GM12865 (cell line): ENCODE measurements around the gene GDPD5.
A peak's percentile ranks its signal among the peaks of the same experiment; 100 is the strongest.

Source experiments
- DNase-seq: peaks from one replicate; pipeline ENCODE4 v3.0.0; 2010; ENCODE audit warnings: low read depth
- H3K4me3 ChIP-seq: 2 replicates; pipeline ENCODE4 v1.5.1; 2011; ENCODE audit warnings: mild to moderate bottlenecking, low read depth, low read length, control low read depth
- TF ChIP-seq, protein P1 (sequence below): IDR thresholded peaks from 2 replicates; pipeline ENCODE4 v1.5.1; 2011; ENCODE audit warnings: low read length, control low read depth, low read depth, inconsistent platforms; ENCODE audit not compliant: insufficient read depth; ENCODE audit errors: missing control alignments

GDPD5 gene

DNA sequence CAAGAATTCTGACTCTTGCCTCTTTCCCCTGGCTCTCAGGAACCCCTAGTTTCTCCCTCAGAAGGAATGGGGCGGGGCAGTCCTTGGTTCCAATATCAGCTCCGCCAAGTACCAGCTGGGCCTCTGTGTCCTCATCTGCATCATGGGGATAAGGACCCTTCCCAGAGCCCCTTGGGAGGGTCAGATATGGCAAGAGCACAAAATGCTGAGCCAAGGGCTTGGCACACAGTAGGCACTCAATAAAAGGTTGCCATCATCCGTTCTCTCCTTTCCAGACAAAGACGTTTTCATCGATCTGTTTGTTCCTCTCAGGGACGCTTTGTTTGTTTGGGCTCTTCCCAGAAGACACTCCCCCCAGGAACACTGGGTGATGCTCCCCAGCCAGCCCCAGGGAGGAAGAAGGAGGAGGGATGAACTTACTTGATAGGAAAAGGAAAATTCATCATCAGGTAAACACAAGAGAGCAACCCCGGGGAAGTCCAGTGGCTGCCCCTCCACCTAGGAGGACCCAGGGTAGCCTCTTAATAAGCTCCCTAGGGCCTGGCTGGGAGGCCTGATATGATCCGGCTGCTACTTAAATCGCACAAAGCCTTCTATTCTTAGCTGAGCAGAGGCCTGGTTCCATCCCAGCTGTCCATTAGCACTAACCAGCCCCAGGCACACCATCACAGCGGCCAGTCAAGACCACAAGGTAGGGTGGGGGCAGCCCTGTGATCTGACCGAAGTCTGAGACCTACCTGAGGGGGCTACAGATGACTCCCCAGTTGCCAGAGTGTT, 19.6 kb downstream of the GDPD5 start:
- TF ChIP-seq, protein P1, sequence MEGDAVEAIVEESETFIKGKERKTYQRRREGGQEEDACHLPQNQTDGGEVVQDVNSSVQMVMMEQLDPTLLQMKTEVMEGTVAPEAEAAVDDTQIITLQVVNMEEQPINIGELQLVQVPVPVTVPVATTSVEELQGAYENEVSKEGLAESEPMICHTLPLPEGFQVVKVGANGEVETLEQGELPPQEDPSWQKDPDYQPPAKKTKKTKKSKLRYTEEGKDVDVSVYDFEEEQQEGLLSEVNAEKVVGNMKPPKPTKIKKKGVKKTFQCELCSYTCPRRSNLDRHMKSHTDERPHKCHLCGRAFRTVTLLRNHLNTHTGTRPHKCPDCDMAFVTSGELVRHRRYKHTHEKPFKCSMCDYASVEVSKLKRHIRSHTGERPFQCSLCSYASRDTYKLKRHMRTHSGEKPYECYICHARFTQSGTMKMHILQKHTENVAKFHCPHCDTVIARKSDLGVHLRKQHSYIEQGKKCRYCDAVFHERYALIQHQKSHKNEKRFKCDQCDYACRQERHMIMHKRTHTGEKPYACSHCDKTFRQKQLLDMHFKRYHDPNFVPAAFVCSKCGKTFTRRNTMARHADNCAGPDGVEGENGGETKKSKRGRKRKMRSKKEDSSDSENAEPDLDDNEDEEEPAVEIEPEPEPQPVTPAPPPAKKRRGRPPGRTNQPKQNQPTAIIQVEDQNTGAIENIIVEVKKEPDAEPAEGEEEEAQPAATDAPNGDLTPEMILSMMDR: no peak
- no peak for DNase-seq
- H3K4me3 ChIP-seq: no peak overlapping the region

DNA sequence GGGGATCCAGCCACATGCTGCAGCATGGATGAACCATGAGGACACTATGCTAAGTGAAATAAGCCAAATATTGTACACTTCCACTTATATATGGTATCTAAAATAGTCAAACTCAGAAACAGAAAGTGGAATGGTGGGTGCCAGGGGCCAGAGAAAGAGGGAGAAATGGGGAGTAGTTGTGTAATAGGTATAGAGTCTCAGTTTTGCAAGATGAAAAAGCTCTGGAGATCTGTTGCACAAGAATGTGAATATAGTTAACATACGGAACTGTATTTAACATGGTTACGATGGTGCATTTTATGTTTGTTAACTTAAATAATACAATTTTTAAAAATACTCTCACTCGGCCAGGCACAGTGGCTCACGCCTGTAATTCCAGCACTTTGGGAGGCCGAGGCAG, 21.2 kb downstream of the GDPD5 start:
- TF ChIP-seq, protein P1: no peak
- no peak overlapping the region for H3K4me3 ChIP-seq
- no peak for DNase-seq

DNA sequence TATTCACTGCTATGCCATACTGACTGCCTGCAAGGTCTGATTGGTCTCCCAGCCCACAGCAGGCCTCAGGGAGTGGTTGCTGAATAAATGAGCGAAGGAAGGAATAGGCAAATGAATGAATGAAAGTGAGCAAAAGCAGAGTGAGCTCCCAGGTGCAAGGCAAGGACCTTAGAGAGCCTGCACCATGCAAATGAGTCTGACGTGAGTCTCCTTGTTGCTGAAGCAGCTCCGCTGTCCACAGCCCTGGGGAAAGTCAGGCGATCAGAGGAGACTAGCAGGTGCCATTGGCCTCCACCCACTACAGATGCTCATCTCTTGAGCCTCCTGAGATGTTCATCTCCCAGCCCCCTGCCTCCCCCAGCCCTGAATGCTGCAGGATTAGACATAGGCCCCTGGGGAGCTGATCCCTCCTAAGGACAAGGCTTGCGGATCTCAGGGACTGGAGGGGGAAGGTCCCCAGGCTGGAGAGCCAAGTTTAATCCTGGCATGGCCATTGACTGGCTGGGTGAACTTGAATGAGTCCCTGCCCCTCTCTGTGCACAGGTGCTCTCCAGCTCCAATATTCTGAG, 22.1 kb downstream of the GDPD5 start:
- peak; percentile 49 for DNase-seq
- TF ChIP-seq, protein P1: no peak
- no peak overlapping the region for H3K4me3 ChIP-seq

DNA sequence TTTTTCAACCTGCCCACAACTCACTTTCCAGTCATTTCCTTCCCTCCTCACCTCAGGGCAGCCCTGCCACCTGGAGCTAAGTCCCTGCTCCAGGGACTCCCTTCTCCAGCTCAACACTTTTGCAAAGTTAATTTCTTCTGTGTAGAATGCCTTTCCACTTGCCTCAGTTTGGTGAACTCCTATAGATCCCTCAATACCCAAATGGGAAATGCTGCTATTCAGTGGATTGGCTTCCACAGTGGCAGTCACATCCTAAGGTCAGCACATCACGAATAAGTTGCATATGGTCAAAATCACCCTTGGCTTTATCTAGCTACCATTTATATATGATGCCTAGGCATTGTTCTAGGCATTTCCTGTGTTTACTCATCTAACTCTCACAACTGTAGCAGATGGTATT, 23.6 kb downstream of the GDPD5 start:
- DNase-seq: no peak
- TF ChIP-seq, protein P1: no peak

DNA sequence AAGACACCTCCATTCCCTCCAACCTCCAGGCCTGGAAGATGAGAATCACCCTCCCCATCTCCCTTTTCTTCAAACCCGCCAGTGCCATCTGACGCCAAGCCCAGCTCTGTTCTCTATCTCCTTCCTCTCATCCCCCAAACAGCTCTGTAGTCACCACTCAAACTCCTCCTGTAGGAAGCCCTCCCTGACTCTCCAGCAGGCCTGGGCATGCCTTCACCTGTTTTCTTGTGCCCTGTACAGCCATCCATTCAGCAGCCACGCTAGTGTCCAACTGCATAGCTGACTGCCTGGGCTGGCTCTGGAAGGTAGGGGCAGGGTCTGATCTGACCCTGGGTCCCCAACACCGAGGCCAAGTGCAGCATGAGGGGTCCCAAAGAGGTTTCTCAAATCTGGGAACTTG, 25.0 kb downstream of the GDPD5 start:
- TF ChIP-seq, protein P1: no peak
- H3K4me3 ChIP-seq: no peak overlapping the region
- no peak for DNase-seq

More for the DNA sequence above, 23.6 kb downstream of the GDPD5 start:
- H3K4me3 ChIP-seq: no peak overlapping the region

DNA sequence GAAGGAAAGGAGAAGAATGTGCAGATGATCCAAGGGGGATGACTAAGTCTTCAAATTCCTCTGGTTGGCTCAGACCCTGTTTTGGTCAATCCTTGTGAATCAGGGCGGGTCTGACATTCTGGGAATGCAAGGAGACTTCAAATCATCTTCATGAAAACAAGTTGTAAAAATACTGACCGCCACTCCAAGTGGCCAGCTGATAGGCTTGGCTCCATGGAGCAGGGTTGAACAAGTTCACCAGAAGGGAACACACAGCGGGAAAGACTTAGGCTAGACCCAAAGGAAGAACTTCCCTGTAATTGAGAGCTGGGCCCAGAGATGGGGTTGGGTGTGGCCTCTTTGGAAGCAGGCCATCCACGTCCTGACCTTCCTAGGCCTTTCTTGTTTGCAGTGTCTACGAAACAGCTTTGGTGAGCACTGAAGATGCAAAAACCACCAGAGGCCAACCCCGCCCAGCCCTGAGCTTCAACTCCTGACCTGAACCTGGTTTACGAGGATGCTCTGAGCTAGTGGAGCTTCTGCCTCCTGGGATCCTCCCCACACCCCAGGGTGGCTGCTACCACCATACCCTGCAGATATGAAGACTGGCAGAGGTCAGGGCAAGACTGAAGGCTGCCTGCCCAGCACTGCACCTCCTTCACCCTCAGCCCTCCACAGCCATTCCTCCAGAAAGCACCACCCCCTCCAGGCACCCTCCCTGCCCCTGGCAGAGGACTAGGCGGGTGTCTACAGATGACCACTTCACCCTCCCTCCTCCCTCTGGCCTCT, 26.1 kb downstream of the GDPD5 start:
- TF ChIP-seq, protein P1: no peak
- H3K4me3 ChIP-seq: no peak overlapping the region
- DNase-seq: no peak
